Stimulated activated CD4-positive, alpha-beta T cell treated with anti-CD3 and anti-CD28 coated beads, Interleukin-4, amount 100 ng/mL, for 48 hours (primary cell): ENCODE data around the gene DMRTB1.

Experiments used
- DNase-seq, 2 donors: peaks; one replicate each; pipeline ENCODE4 v3.0.0-alpha.2; 2020; ENCODE audit warnings: low read depth in 2 of 2

The DMRTB1 gene

GRCh38 chr1:53435151-53435550 lies 24.0 kb upstream of the DMRTB1 start:
- no peak for DNase-seq

DNA sequence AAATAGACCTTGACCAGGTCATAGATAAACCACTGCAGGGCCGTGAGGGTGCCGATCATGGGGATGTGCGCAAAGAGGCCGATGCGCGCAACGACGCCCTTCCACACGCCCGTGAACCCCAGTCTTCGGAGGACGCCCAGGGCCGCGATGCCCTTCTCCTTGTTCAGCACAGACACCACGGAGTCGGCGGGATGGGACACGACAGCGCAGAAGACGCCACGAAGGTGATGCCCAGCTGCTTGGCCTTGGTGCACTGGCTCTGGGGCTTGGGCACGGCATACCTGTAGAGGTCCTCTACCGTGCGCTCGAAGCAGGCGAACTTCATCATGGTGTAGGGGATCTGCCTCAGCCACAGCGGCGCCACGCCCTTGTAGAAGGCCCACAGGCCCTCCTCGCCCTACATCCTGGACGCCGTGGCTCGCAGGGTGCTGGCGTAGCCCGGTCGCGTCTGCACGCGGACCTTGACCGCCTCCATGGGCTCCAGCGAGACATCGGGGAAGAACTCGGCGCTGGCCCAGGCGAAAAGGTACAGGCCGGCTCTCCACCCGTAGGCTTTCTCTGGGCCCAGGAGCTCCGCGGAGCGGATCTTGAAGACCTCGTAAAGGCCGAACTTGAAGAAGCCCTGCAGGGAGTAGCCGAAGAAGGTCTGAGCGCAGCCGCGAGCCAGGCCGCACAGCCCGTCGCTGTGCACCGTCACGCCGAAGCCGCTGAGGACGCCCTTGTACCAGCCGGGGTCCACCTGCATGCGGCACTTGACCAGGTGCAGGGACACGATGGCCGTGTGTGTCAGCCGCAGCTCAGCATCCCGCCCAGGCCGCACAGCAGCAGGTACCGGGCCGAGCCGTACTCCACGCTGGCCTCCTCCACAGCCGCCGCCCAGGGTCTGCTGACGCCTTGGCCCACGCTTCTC lies 20.5 kb upstream of the DMRTB1 start:
- no peak for DNase-seq

DNA sequence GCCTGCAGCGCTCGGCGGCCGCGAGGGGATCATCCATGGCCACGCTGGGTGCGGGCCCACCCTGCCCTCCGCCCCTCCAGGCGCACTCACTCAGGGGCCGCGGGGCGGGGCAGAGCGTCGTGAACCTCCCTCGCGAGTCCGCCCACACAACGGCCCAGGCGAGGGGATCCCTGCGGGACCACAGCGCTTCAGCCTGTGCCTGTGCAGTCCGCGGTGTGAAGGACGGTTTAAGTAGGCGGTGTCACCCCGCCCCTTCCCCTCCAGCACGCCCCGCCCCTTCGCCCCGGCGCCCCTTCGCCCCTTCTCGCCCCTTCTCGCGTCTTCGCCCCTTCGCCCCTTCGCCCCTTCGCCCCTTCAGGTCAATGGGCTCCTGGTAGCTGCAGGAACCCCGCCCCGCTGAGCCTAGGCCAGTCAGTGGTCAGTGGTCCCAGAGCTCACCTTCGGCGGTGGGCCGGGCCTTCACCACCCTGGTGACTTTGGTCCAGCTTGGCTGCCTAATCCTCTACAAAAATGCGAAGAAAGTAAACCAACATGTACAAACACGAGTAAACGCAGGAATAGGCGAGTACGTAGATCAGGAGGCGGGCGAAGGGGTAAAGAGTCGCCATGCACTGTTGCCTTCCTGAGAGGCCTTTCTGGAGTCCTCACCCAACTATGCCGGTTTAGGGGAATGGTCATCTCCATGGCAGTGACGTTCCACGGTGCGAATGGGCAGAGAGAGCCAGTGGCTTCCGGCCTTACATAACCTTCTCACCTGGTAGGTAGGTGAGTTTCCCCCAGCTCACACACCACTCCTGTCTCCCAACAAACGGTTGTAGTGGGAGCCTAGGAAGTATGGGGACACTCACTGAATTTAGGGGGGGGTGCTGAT lies 19.6 kb upstream of the DMRTB1 start:
- no peak for DNase-seq

DNA sequence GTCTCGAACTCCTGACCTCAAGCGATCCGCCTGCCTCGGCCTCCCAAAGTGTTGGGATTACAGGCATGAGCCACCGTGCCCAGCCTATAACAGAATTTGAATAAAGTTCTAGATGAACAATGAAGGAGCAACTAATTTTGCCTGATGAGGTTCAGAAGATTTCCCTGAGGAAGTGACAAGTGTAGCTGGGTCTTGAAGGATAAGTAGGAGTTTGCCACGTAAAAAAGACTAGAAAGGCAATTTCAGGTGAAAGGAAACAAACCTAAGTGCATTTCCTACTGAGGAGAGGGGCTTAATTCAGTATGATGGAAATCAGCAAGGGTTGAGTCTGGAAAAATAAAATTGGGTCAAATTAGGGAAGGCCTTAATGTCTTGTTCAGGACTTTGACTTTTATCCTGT lies 18.6 kb upstream of the DMRTB1 start:
- DNase-seq = no peak

- DNase-seq = no peak
Observed at GRCh38 chr1:53442299-53442698, 16.9 kb upstream of the DMRTB1 start.

DNA sequence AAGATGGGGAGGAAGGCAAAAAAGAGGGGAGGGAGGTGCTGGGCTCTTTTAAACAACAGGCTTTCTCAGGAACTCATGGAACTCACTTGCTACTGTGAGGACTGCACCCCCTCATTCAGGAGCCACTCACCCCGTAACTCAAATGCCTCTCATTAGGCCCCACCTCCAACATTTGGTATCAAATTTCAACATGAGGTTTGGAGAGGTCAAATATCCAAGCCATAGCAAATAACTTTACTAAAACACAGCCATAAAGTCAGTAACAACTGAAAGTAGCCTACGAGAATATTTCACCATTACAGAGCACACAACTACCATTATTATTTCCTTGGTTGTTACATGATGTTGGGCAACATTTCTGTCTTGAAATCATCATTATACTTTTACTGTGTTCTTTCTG lies 13.1 kb upstream of the DMRTB1 start:
- no peak for DNase-seq

GRCh38 chr1:53447413-53447812 lies 11.8 kb upstream of the DMRTB1 start:
- no peak for DNase-seq

GRCh38 chr1:53448241-53448841 lies 10.9 kb upstream of the DMRTB1 start:
- DNase-seq = no peak

- DNase-seq = no peak
Observed at GRCh38 chr1:53449021-53449420, 10.2 kb upstream of the DMRTB1 start.

DNA sequence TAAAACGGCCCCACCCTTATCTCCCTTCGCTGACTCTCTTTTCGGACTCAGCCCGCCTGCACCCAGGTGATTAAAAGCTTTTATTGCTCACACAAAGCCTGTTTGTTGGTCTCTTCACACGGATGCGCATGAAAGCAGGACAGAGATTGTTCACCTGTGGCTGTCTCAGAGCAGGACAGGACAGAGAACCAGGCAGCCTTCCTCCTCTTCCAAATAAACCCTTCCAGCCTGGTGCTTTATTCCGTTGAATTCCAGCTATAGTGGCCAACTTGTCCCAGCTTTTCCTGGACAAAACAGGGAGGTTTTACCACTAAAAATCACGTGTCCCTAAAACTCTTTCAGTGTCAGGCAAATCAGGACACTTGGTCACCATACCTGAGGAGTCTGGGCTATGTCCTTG lies 9.5 kb upstream of the DMRTB1 start:
- no peak for DNase-seq

GRCh38 chr1:53450225-53450624 lies 9.0 kb upstream of the DMRTB1 start:
- no peak for DNase-seq

DNA sequence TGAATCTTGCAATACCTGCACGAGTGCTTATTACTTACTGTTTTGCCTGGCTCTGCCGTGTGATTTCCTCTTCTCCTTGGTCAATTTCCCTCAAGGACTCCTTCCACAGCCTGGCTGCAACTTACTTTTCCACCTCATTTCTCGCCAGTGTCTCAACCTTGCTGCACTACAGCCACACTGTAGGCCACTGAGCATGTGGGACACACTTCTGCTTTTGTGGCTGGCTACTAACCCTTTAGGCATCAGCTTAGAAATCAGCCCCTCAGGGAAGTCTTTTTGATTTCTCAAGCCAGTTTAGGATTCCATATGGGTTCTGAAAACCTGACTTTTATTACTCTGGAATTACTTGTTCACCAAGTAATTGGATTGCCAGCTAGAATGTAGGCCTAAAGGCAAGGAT lies 5.2 kb upstream of the DMRTB1 start:
- no peak for DNase-seq

GRCh38 chr1:53455364-53455991 lies 3.7 kb upstream of the DMRTB1 start:
- DNase-seq = no peak

- DNase-seq = no peak
Observed at GRCh38 chr1:53458634-53459033, 565 bp upstream of the DMRTB1 start.

DNA sequence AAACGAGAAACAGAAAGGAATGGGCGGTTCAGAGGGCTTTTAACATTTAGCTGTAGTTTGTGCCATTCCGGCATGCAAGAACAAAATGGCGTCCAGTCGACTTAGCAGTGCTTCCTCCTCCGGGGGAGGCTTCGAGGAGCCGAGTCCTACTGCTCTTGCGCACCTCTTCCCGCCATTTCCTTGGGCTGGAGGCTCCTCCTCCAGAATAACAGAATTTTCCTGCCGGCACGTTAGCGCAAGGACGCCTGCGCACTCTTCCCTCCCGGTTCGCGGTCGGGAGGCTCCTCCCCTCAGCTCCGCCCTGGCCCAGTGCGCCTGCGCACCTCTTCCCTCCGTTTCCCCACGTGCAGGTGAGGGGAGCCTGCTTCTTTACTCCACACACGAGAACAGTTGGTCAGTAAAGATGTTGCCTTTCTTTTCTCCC lies 1.0 kb downstream of the DMRTB1 start:
- no peak for DNase-seq

GRCh38 chr1:53460666-53461322 lies 1.6 kb downstream of the DMRTB1 start:
- DNase-seq = no peak

DNA sequence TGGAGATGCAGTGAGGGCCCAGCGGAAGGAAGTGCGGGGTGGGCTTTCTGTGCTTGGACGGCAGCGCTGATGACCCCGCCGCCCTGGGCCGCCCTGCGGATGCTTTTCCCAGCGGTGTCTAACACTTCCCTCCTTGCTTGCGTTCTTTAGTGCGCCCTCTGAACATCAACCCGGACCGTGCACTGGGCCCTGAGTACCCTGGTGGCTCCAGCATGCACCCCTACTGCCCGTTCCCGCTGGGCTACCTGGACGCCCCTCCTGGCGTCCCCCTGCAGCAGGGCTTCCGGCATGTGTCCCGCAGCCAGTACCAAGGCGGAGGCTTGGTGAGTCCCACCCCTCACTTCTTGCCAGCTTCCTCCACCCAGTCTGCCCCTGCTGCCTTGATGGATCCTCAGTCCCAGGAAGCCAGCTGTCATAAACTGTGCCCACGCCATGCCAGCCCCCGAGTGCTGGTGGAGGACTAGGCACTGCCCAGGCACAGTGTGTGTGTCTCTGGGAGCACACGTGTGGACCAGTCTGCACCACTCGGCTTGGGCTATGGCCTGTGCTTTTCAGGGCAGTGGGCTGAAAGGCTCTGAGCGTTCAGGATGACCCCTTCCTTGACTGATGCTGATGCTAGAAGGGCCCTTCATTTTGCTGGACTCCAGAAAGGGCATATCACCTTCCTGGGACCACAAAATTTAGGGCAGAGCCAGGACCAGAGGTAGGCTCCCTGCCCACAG lies 2.3 kb downstream of the DMRTB1 start:
- no peak for DNase-seq

- no peak for DNase-seq
Observed at GRCh38 chr1:53462193-53462592, 3.0 kb downstream of the DMRTB1 start.

DNA sequence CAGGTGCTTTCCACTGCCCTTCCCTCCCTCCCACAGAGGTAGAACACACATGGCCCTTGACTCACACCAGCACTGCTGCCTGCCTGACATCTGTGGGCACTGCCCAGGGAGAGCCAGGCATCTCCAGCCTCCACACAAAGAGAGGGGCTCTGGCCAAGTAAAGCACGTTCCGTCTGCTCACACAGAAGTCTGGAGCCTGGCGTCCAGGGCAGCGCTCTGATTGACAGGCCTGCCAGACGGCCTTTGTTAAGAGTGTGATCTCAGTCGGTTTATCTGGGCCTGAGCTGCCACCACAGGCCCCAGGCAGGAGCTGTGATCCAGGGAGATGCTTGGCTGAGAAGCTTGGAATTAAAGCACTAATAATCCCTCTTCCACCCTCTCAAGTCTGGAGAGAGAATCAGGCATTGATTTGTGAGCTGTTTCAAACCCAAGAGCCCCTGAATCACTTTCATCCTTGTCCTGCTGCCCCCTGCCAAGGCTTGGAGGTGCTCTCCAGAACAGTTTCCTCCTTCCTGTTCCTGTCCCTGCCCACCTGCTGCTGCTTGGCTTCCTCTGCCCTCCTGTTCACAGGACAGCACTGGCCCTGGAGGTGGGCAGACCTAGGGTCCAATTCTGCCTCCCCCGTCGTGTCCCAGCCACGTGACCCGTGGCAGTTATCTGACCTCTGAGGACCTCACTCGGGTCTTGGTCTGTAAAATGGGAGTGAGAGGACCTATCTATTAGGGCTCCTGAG lies 3.7 kb downstream of the DMRTB1 start:
- DNase-seq = no peak
